Measurements from ENCODE around the gene TTC21B.

TTC21B gene

GRCh38 chr2:165891345-165891744 is 62.2 kb downstream of the TTC21B start:
- Histone ChIP-seq H3K36me3 (peaks cover 40% of the 10 kb centered on the region), H3K9ac (no peak overlapping the region)
- TF ChIP-seq Cebpa-rat (IDR thresholded peaks at IDR 0.05) = no peak

GRCh38 chr2:165889798-165890197 is 63.8 kb downstream of the TTC21B start:
- Histone ChIP-seq H3K4me1 (peaks cover 43% of the 10 kb centered on the region), H3K36me3 (peaks cover 43% of the 10 kb centered on the region), H3K9ac (no peak overlapping the region), H3K4me3 (no peak overlapping the region), H3K27me3 (no peaks in the 10 kb centered on the region), H4K20me1 (no peaks in the 10 kb centered on the region), H3K9me3 (no peaks in the 10 kb centered on the region), H3K4me2 (peak overlapping the region; percentile 39), H3K27ac (no peak overlapping the region)
- TF ChIP-seq Cebpa-rat (IDR thresholded peaks at IDR 0.05) = no peak

More at GRCh38 chr2:165891345-165891744, 62.2 kb downstream of the TTC21B start:
- Histone ChIP-seq H4K20me1 (no peaks in the 10 kb centered on the region), H3K4me2 (no peak overlapping the region), H3K9me3 (no peaks in the 10 kb centered on the region), H3K27ac (no peak overlapping the region), H3K27me3 (no peaks in the 10 kb centered on the region), H3K4me1 (peaks cover 38% of the 10 kb centered on the region), H3K4me3 (no peak overlapping the region)

- Histone ChIP-seq H3K4me3 (no peak overlapping the region), H3K9me3 (no peaks in the 10 kb centered on the region), H3K4me1 (peaks cover 43% of the 10 kb centered on the region), H3K27me3 (no peaks in the 10 kb centered on the region), H3K36me3 (peaks cover 43% of the 10 kb centered on the region), H4K20me1 (no peaks in the 10 kb centered on the region), H3K9ac (no peak overlapping the region), H3K27ac (no peak overlapping the region), H3K4me2 (peak overlapping the region; percentile 39)
- TF ChIP-seq Cebpa-rat (IDR thresholded peaks at IDR 0.05) = no peak
Observed at GRCh38 chr2:165889158-165889557, 64.4 kb downstream of the TTC21B start.

GRCh38 chr2:165888171-165888570 is 65.4 kb downstream of the TTC21B start:
- Histone ChIP-seq H3K9me3 (no peaks in the 10 kb centered on the region), H3K27ac (no peak overlapping the region), H4K20me1 (no peaks in the 10 kb centered on the region), H3K4me3 (no peak overlapping the region), H3K4me2 (peak overlapping the region; percentile 39), H3K9ac (no peak overlapping the region), H3K27me3 (no peaks in the 10 kb centered on the region), H3K4me1 (peaks cover 43% of the 10 kb centered on the region), H3K36me3 (peaks cover 45% of the 10 kb centered on the region)
- TF ChIP-seq Cebpa-rat (IDR thresholded peaks at IDR 0.05) = no peak

- peaks cover 43% of the 10 kb centered on the region for H3K36me3 ChIP-seq
- no peak for TF ChIP-seq Cebpa-rat (IDR thresholded peaks at IDR 0.05)
Observed at GRCh38 chr2:165886487-165887146, 67.0 kb downstream of the TTC21B start.

GRCh38 chr2:165877565-165878550 is 75.7 kb downstream of the TTC21B start:
- Histone ChIP-seq H3K36me3 (peaks cover 32% of the 10 kb centered on the region), H3K4me2 (no peak overlapping the region), H3K4me1 (no peaks in the 10 kb centered on the region), H3K27me3 (no peaks in the 10 kb centered on the region), H3K9me3 (no peaks in the 10 kb centered on the region), H3K27ac (no peak overlapping the region), H3K9ac (no peak overlapping the region), H4K20me1 (no peaks in the 10 kb centered on the region), H3K4me3 (no peak overlapping the region)
- no peak for TF ChIP-seq Cebpa-rat (IDR thresholded peaks at IDR 0.05)

More at GRCh38 chr2:165886487-165887146, 67.0 kb downstream of the TTC21B start:
- Histone ChIP-seq H3K9me3 (no peaks in the 10 kb centered on the region), H3K27ac (no peak overlapping the region), H3K4me3 (no peak overlapping the region), H3K9ac (no peak overlapping the region), H3K4me1 (peaks cover 43% of the 10 kb centered on the region), H4K20me1 (no peaks in the 10 kb centered on the region), H3K27me3 (no peaks in the 10 kb centered on the region), H3K4me2 (peak overlapping the region; percentile 44)

GRCh38 chr2:165876712-165877111 is 76.9 kb downstream of the TTC21B start:
- no peak overlapping the region for H3K4me2 ChIP-seq
- no peak overlapping the region for H3K9ac ChIP-seq
- no peak overlapping the region for H3K27ac ChIP-seq
- TF ChIP-seq Cebpa-rat (IDR thresholded peaks at IDR 0.05) = no peak
- no peak overlapping the region for H3K4me3 ChIP-seq
- H3K4me1 ChIP-seq = no peaks in the 10 kb centered on the region
- H3K9me3 ChIP-seq = no peaks in the 10 kb centered on the region
- H3K27me3 ChIP-seq = no peaks in the 10 kb centered on the region
- H4K20me1 ChIP-seq = no peaks in the 10 kb centered on the region
- peaks cover 25% of the 10 kb centered on the region for H3K36me3 ChIP-seq

- Histone ChIP-seq H3K4me1 (no peaks in the 10 kb centered on the region), H3K27me3 (no peaks in the 10 kb centered on the region), H4K20me1 (no peaks in the 10 kb centered on the region), H3K27ac (no peak overlapping the region), H3K36me3 (peaks cover 25% of the 10 kb centered on the region), H3K4me2 (no peak overlapping the region), H3K9ac (no peak overlapping the region), H3K9me3 (no peaks in the 10 kb centered on the region), H3K4me3 (no peak overlapping the region)
- no peak for TF ChIP-seq Cebpa-rat (IDR thresholded peaks at IDR 0.05)
Observed at GRCh38 chr2:165876269-165876668, 77.3 kb downstream of the TTC21B start.

- Histone ChIP-seq H3K27ac (no peak overlapping the region), H3K27me3 (no peaks in the 10 kb centered on the region), H3K9ac (no peak overlapping the region), H3K9me3 (no peaks in the 10 kb centered on the region), H3K4me2 (no peak overlapping the region), H3K4me3 (no peak overlapping the region), H4K20me1 (no peaks in the 10 kb centered on the region), H3K36me3 (peaks cover 14% of the 10 kb centered on the region; the same call in 1 of the 2 replicates), H3K4me1 (no peaks in the 10 kb centered on the region)
- TF ChIP-seq Cebpa-rat (IDR thresholded peaks at IDR 0.05) = no peak
Observed at GRCh38 chr2:165874445-165875039, 79.0 kb downstream of the TTC21B start.
